ENCODE measurements around the gene ASTN2.

ASTN2 gene

DNA sequence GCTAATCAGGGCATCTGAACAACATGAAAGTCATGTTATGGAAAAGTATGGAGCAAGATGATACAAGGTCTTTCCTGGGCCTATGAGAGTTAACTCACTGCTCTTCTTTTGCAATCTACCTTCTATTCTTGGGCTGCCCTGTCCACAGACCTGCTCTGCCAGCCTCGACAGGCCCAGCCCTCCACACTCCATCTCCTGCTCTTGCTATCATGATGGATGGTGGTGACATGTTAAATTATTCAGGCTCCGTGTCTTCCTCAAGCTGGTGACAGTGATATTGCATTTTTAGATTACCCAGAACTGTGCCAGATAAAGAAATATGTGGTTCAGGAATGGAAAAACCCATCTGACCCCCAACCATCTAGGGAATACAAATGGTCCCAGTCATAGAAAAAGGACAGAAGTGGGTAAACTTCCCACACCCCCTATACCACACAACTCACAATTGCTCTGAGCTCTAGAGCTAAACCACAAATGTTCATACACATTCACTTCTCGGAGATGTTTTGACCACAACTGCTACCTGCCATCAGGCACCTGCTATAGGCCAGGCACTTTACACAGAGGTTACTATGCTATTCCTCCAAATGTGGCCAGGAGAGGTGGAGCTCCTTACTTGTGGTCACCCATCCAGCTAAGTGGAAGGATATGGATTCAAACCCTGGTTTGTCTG is 311.3 kb downstream of the ASTN2 start:
- DNase-seq, result no peak

DNA sequence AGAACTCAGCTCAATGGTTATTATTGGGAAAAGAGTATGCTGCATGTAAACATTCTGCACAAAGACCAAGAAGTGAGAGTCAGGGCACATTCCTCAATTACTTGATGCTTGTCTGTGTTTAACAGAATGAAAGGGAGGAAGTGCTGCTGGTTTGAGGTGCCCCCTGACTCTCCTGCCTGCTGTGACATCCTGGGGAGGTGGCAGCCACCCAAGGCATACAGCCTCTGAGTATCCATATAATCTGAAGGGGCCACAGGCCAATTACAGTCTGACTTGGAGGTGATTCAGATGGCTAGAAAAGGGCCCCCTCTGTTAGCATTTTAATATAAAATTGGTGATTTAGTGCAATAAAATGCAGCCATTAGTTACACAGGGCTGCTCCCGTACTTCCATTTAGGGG is 313.8 kb downstream of the ASTN2 start:
- DNase-seq, result no peak

DNA sequence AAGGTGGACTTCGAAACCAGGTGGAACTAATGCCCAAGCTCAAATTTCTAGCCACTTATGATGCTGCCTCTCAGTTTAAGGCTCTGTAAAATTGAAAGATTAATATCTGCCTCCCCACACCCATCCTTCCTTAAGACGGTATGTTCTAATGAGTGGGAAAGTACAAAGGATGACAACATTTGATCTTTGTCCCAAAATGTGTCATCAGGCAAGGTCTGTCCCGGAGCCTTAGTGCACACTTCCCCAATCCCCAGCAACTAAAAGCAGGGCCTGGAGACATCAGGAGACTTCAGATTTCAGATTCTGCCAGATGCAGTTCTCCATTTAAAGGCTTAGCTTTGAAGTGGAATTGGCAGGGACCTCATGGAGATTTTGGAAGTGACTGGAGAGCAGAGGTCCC is 316.5 kb downstream of the ASTN2 start:
- DNase-seq, result no peak

DNA sequence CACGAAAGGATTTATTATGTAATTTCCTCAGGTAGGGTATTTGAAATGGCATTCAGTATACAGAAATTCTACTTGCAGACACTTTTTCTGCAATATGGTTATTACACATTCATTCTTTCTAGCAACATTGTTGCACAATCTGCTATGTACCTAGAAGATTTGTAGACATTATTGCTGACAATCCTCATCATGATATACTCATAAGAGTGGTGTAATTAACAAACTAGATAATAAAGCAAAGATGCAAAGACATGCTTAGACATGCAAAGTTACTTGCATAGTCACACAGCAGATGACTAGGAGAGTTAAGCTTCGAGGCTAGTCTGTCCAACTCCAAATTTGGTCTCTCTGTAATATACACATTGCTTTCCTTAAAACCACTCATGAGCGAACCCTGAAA is 317.1 kb downstream of the ASTN2 start:
- no peak for DNase-seq

DNA sequence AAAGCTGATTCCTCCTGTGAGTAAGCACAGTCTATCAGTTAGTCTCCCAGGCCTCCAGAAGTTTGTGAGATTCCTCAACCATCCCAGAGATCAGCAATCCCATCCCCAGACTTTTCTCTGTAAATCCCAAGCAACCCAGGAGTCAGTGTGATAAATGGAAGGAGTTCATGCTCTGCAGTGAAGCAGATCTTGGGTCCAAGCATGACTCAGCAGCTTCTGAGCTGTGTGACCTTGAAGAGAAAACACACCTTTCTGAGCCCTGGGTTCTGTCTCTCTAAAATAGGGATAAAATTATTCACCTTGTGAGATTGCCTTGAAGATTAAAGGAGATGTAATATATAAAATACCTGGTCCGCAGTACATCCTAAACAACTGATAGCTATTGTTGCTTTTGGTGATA is 318.7 kb downstream of the ASTN2 start:
- DNase-seq, result no peak

DNA sequence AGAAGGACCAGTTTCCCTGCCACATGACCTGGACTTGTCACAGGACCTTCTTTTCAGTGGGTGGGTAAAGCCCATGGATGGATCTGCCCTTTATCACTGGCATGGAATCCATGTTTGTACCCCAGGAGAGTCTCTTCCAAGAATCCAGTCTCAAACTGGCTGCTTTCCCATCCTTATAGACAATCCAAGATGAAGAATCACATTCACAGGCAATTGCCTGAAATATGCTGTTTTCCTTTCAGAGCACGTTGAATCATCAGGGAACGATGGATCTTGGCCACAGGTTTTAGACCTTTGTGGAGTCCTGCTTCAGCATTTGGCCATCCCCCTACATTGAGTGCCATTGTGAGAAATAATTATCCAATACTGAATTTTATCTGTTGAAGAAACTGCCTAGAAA is 319.8 kb downstream of the ASTN2 start:
- no peak for DNase-seq

DNA sequence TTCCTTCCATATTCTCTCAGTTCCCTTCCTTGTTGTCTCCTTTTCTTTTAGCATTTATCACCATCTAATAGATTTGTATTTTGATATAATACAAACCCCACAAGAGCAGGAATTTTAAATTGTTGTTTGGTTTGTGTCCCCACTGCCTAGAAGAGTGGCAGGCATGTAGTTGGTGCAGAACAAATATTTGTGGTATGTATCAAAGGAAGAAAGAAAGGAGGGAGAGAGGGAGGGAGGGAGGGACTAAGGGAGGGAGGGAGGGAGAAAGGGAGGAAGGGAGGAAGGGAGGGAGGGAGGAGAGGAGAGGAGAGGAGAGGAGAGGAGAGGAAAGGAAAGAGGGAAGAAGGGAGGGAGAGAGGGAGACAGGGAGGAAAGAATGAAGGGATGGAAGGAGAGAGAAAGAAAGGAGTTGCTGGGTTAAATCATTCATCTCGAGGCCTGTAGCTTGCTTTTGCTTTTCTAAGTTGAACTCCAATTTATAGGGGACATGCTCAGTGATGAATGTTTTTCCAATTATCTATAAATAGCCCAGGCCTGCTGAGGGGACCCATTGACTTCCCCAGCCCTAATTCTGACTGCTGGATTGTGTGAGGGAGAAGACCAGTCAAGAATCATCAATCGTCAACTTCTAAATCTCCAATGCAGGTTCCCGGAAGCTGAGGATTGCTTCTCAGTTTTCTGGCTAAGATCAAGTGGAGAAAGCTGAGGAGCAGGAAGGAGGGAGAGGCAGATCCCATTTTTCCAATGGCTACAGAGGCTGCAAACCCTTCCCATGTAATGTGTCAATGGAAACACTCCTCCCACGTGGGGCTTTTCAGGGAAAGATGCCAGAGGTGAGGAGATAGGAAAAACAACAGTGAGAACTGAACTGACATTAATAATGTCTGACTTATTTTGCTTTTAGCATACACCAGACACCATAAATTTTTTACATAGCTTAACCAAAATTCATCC is 320.7 kb downstream of the ASTN2 start:
- DNase-seq, result no peak

DNA sequence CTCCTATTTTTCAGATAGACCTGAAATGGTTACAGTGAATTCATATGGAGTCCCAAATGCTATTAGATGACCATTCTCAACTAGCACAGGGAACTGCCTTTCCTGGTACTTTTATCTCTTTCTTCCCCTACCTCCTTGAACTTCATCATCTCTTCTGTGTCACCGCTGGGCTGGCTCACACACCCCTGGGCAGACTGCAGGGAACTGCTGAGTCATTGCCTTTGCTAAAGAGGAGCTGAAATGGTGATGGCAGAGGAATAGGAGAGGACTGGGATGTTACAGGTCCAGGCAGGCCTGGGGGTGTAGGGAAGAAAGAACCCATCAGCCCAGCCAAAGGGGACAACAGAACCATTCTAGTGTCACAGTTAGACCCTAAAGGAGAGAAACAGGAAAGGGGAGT is 322.3 kb downstream of the ASTN2 start:
- DNase-seq, result no peak

DNA sequence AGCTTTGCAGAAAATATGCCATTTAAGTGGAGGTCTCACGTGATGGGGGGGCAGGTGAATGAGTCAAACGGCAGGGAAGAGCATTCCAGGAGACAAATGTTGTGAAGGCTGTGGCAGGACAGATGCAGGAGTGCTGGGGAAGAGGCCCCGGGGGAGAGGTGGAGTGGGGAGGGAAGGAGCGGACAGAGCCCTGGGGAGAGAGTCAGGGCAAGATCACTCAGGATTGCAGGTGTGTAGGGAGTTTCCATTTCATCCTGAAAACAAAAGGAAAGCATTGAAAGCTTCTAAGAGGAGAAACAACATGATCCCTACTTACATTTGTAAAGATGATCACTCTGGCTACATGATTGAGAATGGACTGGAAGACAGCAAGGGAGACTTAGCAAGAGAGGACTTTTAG is 323.3 kb downstream of the ASTN2 start:
- no peak for DNase-seq

DNA sequence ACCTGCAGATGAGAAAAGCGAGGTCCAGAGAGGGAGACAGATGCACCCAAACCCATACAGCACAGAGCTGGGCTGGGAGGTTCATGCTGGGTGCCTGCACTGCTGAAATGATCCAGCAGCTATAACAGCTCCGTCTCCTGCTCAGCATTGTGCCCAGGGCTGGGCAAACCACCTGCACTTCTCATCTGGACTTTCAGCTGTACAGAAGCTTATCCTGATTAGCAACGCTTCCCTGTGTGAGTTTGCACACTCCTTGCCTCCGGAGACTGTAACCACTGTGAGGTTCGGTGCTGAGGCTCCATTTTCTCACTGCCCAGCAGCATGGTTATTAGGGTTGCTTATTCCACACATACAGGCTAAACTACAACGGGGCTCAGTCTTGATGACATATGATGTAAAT is 326.1 kb downstream of the ASTN2 start:
- DNase-seq, result no peak

DNA sequence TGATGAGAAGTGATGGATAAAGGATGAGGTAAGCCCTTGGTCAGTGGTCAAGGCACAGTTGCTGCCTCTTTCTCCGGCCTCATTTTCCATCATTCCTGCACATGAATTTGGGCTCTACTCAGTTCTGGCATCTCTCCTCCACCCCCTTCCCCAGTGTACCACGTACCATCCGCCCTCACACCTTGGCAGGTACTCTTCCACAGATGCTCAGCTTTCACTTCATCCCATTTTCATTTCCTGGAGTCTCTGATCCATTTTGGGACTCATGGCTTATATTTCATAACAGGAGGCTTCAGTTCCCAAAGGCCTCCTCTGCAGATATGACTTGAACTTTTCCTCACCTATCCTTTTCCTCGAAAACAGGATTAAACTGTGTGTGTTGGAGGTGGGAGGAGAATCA is 326.7 kb downstream of the ASTN2 start:
- no peak for DNase-seq

DNA sequence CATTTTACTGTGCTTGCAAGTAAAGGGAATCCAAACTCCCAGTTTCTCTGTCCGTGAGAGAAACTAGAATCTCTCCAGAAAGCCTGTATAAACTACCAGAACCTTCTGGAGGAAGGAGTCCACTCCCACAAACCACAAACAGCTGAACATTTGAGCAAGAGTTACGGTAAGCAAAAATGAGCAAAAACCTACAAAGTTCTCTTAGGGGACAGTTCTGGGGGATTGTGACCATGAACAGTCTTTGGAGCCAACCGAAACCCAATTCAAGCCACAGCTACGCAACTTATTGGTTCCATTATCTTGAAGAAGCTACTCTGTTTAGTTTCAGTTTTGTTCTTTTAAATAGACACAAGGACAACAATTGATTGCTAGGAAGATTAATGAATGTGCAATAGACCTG is 330.6 kb downstream of the ASTN2 start:
- DNase-seq, result no peak

DNA sequence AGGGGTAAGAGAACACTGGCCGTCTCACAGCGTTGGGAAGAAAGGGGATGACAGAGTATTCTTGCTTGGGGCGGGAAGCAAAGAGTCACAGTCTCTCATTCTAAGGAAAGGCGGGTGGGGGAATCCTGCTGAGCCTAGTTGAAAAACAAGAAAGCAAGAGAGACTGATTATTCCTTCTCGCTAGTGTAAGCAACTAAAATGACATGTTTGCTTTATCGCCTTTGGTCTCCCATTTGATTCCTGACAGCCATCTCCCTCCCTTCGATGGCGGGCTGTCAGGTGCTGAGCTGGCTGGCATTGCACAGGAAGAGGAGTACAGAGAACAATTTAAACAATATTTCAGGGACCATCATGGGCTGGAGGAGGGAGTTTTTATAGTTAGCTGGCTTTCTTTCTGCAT is 331.3 kb downstream of the ASTN2 start:
- DNase-seq, result no peak

DNA sequence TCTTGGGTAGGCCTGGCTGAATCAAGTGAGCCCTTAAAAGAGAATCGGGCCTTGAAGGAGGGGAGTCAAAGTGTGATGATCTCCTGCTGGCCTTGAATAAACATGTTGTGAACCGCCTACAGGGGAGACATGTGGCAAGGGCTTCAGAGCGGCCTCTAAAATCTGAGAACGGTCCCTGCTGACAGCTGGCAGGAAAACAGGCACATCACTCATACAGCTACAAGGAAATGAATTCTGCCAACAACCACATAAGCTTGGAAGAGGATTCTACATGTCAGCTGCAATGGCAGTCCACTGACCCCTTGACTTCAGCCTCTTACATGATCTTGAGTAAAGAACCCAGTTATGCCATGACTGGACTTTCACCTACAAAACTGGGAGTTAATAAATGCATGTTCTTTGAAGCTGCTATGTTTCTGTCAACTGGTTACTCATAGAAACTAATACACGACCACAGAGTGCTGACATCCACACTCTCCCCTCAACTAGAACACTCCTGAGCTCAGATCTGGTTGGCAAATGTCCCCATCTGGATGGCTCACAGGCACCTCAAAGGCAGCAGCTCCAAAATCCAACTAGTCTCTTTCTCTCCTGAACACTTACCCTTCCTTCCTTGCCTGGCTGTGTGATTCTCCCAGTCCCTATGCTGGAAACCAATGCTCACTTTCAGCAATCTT is 333.1 kb downstream of the ASTN2 start:
- DNase-seq, result no peak

DNA sequence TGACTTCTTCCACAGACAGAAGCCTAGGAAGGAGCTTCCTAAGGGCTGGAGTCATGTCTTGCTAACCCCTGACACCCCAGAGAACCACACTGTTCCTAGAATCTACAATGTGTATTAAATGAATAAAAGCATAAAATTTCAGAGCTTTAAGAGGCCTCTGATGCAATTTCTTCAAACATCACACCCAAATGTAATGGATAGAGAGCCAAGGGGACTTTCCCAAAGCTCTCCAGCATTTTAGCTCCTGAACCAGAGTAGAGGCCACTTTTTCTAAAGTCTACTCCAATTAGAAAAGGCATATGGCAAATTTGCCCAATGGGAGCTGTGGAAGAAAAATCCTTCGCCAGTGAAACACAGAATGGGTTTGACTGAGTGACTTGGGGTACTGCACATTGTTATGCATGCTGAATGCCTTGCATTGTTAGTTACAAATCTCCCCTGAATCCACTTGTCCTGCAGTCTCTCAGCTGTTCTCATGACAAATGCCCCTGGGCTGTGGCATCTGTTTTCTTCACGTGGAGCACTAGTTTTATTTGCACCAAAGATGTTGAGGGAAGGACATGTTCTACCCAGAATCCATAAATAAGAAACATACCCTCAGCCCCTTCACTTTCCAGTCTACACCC is 334.0 kb downstream of the ASTN2 start:
- DNase-seq, result no peak

DNA sequence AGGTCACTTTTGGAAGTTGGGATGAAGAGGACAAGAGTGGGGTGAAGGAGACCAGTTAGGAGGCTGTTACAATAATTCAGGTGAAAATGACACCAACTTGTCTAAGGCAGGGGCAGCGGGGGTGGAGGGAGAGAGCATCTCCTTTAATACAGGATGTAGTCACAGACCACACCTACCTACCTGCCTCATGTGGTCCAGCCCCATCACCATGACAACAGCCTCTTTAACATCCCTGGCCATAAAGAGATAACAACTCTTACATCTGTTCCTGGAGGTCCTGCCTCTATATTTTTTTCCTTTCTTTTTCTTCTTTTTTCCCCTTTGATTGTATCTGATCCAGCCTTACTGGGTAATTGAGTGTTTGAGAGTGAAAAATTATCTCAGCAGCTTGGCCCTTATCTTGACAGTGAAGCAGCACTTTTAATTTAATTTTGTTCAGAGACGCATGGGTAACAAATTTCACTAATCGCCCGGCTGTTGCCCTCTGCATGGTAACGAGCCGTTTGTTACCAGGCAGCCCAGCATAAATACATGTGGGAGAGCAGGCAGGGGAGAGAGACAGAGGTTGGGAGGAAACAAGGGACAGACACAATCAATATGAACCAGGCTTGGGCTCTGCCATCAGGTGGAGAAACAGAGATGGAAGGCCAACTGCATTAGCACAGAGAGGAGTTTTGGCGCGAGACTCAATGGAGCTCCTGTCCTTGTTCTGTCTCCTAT is 338.1 kb downstream of the ASTN2 start:
- DNase-seq, result no peak

DNA sequence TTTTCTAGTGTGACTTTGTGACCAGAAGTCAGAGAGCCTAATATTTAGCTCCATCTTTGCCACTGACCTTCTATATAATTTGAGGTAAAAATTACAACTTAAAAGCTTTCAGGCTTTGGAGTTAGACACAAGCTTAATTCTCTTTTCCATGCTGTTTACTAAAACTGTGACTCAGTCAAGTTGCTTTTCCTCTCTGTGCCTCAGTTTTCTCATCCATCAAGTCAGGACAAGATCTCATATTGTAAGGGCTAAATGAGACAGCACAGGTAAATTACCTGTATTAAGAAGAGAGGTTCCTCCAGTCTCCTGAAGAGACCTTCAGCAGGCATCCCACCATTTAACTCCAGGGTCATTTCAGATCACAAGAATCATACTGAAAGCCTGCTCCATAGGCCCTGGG is 339.2 kb downstream of the ASTN2 start:
- DNase-seq, result no peak

DNA sequence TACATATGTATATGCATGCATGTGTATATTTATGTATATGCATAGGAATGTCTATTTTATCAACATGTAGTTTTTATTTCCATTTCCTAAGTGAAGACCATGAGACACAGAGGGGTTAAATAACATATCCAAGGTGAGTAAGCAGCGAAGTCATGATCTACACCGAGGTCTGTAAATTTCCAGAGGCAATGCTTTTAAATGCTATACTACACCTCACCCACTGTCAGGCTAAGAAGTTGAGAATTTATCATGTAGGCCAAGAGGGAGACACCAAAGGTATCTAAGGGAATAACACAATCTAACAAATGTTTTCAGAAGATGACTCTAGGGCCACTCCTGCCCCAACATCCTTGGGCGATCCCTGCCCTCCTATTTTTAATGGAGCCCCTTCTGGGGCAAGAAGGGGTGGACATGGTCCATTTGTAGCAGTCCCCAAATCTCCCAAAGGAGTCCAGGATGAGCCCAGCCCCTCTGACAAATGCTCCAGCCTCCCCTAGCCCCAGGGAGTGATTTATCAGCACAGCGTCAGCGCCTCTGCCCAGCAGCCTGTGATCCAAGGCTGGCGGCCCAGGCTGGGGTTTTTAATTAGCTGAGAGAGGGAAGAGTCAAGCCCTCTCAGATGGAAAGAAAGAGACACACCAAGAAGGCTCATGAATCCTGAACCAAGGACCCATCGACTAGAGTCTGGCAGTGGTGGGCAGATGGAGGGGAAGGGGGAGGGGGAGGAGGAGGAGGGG is 339.9 kb downstream of the ASTN2 start:
- DNase-seq, result no peak

DNA sequence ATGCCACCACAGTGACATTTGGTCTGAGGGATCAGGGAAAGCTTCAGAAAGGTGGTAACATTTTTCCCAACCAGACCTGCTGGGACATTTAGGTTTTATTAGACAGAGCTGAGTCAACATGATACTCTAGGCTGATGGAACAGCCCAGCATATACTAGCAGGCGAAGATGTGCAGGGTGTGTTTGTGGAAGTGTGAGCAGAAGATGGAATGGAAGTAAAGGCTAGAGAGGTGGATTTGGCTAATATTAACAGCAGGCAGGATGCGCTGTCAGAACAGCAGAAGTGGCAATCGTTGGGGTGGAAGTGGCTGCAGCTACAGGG is 340.6 kb downstream of the ASTN2 start:
- no peak for DNase-seq

DNA sequence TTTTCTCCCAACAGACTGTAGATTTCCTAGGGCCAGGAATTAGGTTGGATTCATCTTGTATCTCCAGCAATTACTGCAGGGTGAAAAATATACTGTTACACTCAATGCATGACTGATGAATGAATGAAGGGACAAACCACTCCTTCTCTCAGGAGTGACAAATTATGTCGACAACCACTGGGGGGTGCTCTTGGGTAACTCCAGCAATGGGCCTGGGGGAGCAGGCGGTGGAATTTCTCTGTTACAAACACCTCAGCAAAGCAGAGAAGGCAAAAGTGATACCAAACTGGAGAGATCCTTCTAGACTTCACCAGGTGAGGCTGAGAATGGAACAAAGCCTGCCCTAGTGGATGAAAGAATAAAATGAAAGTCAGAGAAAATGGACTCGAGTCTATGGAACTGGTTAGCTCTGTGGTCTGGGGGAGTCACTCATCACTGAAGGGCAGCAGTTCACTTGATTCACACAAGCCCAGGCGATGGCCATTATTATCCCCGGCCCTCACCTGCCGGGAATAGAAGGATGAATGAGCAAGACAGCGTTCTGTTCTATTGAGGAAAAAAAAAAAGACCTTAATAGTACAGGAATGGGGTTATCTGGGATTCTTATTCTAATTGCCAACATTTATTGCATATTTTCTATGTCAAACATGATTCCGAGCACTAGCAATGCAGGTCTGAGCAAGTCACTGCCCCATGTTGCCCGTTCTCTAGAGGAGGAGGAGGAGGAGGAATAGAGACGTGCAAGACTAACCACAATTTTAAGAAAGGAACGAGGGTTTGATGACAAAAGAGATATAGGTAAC is 341.1 kb downstream of the ASTN2 start:
- DNase-seq, result no peak

DNA sequence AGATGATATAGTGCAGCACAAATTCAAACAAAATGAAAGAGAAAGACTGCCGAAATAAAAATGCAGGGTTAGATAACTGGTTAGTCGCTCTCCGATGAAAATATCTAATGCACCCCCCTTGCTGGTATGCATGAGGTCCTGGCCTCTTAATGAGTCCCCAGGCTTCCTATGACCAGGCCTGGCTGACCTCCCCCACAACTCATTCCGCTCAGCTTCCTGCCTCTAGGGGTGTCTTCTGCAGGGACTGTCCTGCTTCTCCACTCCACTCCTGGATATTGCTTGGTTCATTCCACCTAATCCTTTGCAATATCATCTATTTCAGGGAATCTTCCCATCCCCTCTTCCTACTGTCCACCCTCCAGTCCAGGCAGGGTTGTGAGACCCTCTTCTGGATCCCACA is 341.8 kb downstream of the ASTN2 start:
- no peak for DNase-seq
